ENCODE measurements around the gene TMEM140.

Gene TMEM140

GRCh38 chr7:135195156-135195555, 47.3 kb downstream of the TMEM140 start:
- DNase-seq (ENCODE audit: extremely low spot score), result no peak
- ChIA-PET POLR2A (interaction anchor here (1.1 kb wide), 1 partner anchor 15 kb away, joined by 3 read pairs; no protein-coding TSS in a partner anchor), CTCF (no interaction called here)
- TF ChIP-seq HDGF (IDR thresholded peaks at IDR 0.05; ENCODE audit: borderline replicate concordance) (no peak), BHLHE40 (IDR thresholded peaks at IDR 0.05; ENCODE audit: borderline replicate concordance) (no peak), SUZ12 (IDR thresholded peaks at IDR 0.05) (no peak), TARDBP (IDR thresholded peaks at IDR 0.05) (no peak), CTBP1 (IDR thresholded peaks at IDR 0.05; ENCODE audit: borderline replicate concordance) (no peak), FOXA1 (IDR thresholded peaks at IDR 0.05) (no peak)

GRCh38 chr7:135195968-135196629, 48.2 kb downstream of the TMEM140 start:
- POLR2A ChIA-PET, result no interaction called here
- DNase-seq (ENCODE audit: extremely low spot score), result no peak
- CTCF ChIA-PET, result no interaction called here
- TF ChIP-seq CTBP1 (IDR thresholded peaks at IDR 0.05; ENCODE audit: borderline replicate concordance) (no peak), FOXK2 (IDR thresholded peaks at IDR 0.05) (no peak), TARDBP (IDR thresholded peaks at IDR 0.05) (no peak), NFRKB (IDR thresholded peaks at IDR 0.05) (no peak), PKNOX1 (IDR thresholded peaks at IDR 0.05) (no peak), BHLHE40 (IDR thresholded peaks at IDR 0.05; ENCODE audit: borderline replicate concordance) (no peak), SP1 (IDR thresholded peaks at IDR 0.05) (no peak), FOXM1 (IDR thresholded peaks at IDR 0.05; ENCODE audit: borderline replicate concordance) (no peak), LEF1 (IDR thresholded peaks at IDR 0.05; ENCODE audit: borderline replicate concordance) (no peak), FOXA1 (IDR thresholded peaks at IDR 0.05) (no peak), L3MBTL2 (conservative IDR thresholded peaks at IDR 0.05) (no peak), SUZ12 (IDR thresholded peaks at IDR 0.05) (no peak)

- DNase-seq (ENCODE audit: extremely low spot score), result no peak
- TF ChIP-seq HDGF (IDR thresholded peaks at IDR 0.05; ENCODE audit: borderline replicate concordance) (no peak), ZNF384 (IDR thresholded peaks at IDR 0.05) (no peak)
- ChIA-PET POLR2A (no interaction called here), CTCF (no interaction called here)
These were observed 49.5 kb downstream of the TMEM140 start for GRCh38 chr7:135197343-135197742.

GRCh38 chr7:135197906-135198655, 50.2 kb downstream of the TMEM140 start:
- TF ChIP-seq ELF4 (IDR thresholded peaks at IDR 0.05) (no peak), ARNT (IDR thresholded peaks at IDR 0.05) (no peak), FOXA1 (IDR thresholded peaks at IDR 0.05) (no peak), FOXK2 (IDR thresholded peaks at IDR 0.05) (no peak), BHLHE40 (IDR thresholded peaks at IDR 0.05; ENCODE audit: borderline replicate concordance) (no peak), SUZ12 (IDR thresholded peaks at IDR 0.05) (no peak), TARDBP (IDR thresholded peaks at IDR 0.05) (no peak), ZNF384 (IDR thresholded peaks at IDR 0.05) (no peak), SP1 (IDR thresholded peaks at IDR 0.05) (no peak), LEF1 (IDR thresholded peaks at IDR 0.05; ENCODE audit: borderline replicate concordance) (no peak), FOXM1 (IDR thresholded peaks at IDR 0.05; ENCODE audit: borderline replicate concordance) (no peak), HDGF (IDR thresholded peaks at IDR 0.05; ENCODE audit: borderline replicate concordance) (no peak), L3MBTL2 (conservative IDR thresholded peaks at IDR 0.05) (no peak), CTBP1 (IDR thresholded peaks at IDR 0.05; ENCODE audit: borderline replicate concordance) (no peak), NFRKB (IDR thresholded peaks at IDR 0.05) (no peak)
- ChIA-PET POLR2A (no interaction called here), CTCF (no interaction called here)
- DNase-seq (ENCODE audit: extremely low spot score), result no peak

GRCh38 chr7:135199439-135199838, 51.6 kb downstream of the TMEM140 start:
- TF ChIP-seq NFRKB (IDR thresholded peaks at IDR 0.05), result no peak
- TF ChIP-seq ARNT (IDR thresholded peaks at IDR 0.05), result no peak
- TF ChIP-seq HDGF (IDR thresholded peaks at IDR 0.05; ENCODE audit: borderline replicate concordance), result no peak
- TF ChIP-seq TARDBP (IDR thresholded peaks at IDR 0.05), result no peak
- no peak for TF ChIP-seq PKNOX1 (IDR thresholded peaks at IDR 0.05)
- TF ChIP-seq SUZ12 (IDR thresholded peaks at IDR 0.05), result no peak
- TF ChIP-seq FOXK2 (IDR thresholded peaks at IDR 0.05), result no peak
- TF ChIP-seq L3MBTL2 (conservative IDR thresholded peaks at IDR 0.05), result no peak
- no peak for TF ChIP-seq CTBP1 (IDR thresholded peaks at IDR 0.05; ENCODE audit: borderline replicate concordance)
- no peak for TF ChIP-seq LEF1 (IDR thresholded peaks at IDR 0.05; ENCODE audit: borderline replicate concordance)
- ChIA-PET CTCF (no interaction called here), POLR2A (no interaction called here)
- DNase-seq (ENCODE audit: extremely low spot score), result no peak

GRCh38 chr7:135200821-135201331, 53.0 kb downstream of the TMEM140 start:
- ChIA-PET CTCF (no interaction called here), POLR2A (no interaction called here)
- DNase-seq (ENCODE audit: extremely low spot score), result no peak
- no peak for TF ChIP-seq BHLHE40 (IDR thresholded peaks at IDR 0.05; ENCODE audit: borderline replicate concordance)
- TF ChIP-seq ZNF384 (IDR thresholded peaks at IDR 0.05), result no peak

GRCh38 chr7:135201350-135201749, 53.5 kb downstream of the TMEM140 start:
- POLR2A ChIA-PET, result no interaction called here
- TF ChIP-seq BHLHE40 (IDR thresholded peaks at IDR 0.05; ENCODE audit: borderline replicate concordance), result no peak
- no peak for TF ChIP-seq NFRKB (IDR thresholded peaks at IDR 0.05)
- no peak for TF ChIP-seq SP1 (IDR thresholded peaks at IDR 0.05)
- no peak for TF ChIP-seq ZNF384 (IDR thresholded peaks at IDR 0.05)
- no peak for TF ChIP-seq FOXK2 (IDR thresholded peaks at IDR 0.05)
- no peak for TF ChIP-seq FOXM1 (IDR thresholded peaks at IDR 0.05; ENCODE audit: borderline replicate concordance)
- TF ChIP-seq L3MBTL2 (conservative IDR thresholded peaks at IDR 0.05), result no peak
- no peak for TF ChIP-seq TARDBP (IDR thresholded peaks at IDR 0.05)
- TF ChIP-seq SUZ12 (IDR thresholded peaks at IDR 0.05), result no peak
- no peak for TF ChIP-seq PKNOX1 (IDR thresholded peaks at IDR 0.05)
- TF ChIP-seq ELF4 (IDR thresholded peaks at IDR 0.05), result no peak
- TF ChIP-seq HDGF (IDR thresholded peaks at IDR 0.05; ENCODE audit: borderline replicate concordance), result no peak
- TF ChIP-seq FOXA1 (IDR thresholded peaks at IDR 0.05), result no peak
- CTCF ChIA-PET, result no interaction called here
- no peak for DNase-seq (ENCODE audit: extremely low spot score)

Measured in HEK293T (cell line).